ENCODE results near the gene PRRC2A.

The PRRC2A gene

GRCh38 chr6:31619805-31620585 lies 520 bp upstream of the PRRC2A start:
- FAIRE-seq (no peak), DNase-seq (ENCODE audit: insufficient read length, low spot score) (peak; percentile 73)
- no peak for TF ChIP-seq CTCF (IDR thresholded peaks at IDR 0.05; ENCODE audit: insufficient read depth, missing control alignments)

DNA sequence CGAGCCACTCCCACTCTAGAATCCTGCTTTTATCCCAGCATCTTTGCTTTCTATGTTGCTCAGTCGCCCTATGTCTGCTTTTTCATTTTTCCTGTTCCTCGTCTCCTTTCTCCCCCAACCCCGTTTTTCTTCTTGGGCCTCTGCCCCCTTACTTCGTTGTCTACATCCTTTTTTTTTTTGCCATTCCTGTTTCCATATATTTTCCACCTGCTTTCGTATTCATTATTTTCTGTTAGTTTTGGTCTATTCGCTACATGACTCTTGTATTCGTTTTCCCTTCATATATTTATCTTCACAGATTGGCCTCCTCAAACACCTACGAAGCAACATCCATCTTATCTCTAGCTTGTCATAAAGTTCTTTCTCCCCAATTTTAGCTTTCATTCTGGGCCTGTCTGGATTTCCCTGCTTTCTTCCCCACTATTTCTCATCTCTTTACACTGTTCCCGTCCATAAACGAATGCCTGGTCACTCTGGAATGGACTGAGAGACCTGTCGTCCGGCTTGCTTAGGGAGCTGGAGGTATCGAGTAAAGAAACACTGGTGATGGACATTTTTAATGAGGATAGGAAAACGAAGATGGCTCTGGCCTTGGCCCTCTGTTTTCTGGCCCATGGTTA lies 915 bp downstream of the PRRC2A start:
- TF ChIP-seq CTCF (IDR thresholded peaks at IDR 0.05; ENCODE audit: insufficient read depth, missing control alignments): no peak
- FAIRE-seq (no peak), DNase-seq (ENCODE audit: insufficient read length, low spot score) (no peak)

DNA sequence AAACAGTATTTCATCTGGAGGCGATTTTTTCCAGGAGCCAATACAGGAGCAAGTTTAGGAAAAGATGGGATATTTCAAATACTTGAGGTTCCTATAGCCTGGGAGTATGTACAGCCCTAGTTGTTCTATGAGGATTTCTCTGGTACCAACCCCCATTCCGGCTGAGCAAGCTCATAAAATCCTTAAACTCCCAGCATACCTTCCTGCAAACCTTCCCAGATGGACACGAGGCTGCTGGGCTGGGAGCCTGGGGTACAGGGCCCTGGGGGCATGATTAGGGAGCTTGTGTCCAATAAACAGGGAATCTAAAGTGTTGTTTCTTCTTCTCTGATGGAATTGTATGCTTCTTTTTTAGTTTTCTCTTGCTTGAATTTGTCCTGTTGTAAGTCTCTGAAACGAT lies 1.5 kb downstream of the PRRC2A start:
- DNase-seq (ENCODE audit: insufficient read length, low spot score): no peak
- FAIRE-seq: no peak
- TF ChIP-seq CTCF (IDR thresholded peaks at IDR 0.05; ENCODE audit: insufficient read depth, missing control alignments): no peak

DNA sequence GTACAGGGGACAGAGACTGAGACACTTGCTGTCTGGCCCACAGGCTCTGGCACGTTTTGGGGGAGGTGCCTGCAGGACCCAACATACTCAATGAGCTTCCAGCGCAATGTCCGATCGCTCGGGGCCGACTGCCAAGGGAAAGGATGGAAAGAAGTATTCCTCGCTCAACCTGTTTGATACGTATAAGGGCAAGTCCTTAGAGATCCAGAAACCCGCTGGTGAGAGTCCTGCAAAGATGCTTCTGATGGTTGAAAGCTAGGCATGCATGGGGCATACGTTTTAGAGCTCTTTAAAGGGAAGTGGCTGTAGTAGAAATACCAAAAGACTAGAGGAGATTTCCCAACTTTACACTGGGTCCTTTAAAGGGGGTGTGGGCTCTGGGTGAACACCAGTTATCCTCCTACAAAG lies 2.2 kb downstream of the PRRC2A start:
- DNase-seq (ENCODE audit: insufficient read length, low spot score) (no peak), FAIRE-seq (no peak)
- TF ChIP-seq CTCF (IDR thresholded peaks at IDR 0.05; ENCODE audit: insufficient read depth, missing control alignments): no peak

DNA sequence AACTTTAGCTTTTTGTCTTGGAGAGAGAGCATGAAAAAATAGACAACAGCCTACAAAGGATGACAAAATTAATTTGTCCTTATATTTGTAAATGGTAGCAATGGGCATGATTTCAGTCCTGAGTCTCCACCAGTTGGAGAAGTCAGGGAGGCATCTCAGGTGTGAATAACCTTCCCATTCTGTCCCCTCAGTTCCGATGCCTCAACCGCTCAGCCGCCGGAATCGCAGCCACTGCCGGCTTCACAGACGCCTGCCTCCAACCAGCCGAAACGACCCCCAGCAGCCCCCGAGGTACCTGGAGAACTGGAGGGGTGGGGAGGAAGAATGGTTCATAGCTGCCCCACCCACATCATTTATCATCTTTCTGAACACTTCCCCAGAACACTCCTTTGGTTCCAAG lies 3.6 kb downstream of the PRRC2A start:
- FAIRE-seq: no peak
- no peak for TF ChIP-seq CTCF (IDR thresholded peaks at IDR 0.05; ENCODE audit: insufficient read depth, missing control alignments)
- no peak for DNase-seq (ENCODE audit: insufficient read length, low spot score)

GRCh38 chr6:31626952-31627351 lies 6.4 kb downstream of the PRRC2A start:
- DNase-seq (ENCODE audit: insufficient read length, low spot score) (no peak), FAIRE-seq (no peak)
- no peak for TF ChIP-seq CTCF (IDR thresholded peaks at IDR 0.05; ENCODE audit: insufficient read depth, missing control alignments)

- no peak for FAIRE-seq
- no peak for TF ChIP-seq CTCF (IDR thresholded peaks at IDR 0.05; ENCODE audit: insufficient read depth, missing control alignments)
- no peak for DNase-seq (ENCODE audit: insufficient read length, low spot score)
Measured at GRCh38 chr6:31627690-31628287, 7.3 kb downstream of the PRRC2A start.

Measured in D721Med (cell line).